GM19463 (cell line): ENCODE measurements around the gene ARHGEF7.

ENCODE experiments used
- ATAC-seq: cut with Tn5 transposase; IDR thresholded peaks from one replicate; pipeline ENCODE4 v1.9.1; 2021; ENCODE audit warnings: mild to moderate bottlenecking, moderate library complexity; ENCODE audit not compliant: unreplicated experiment

The ARHGEF7 gene

DNA sequence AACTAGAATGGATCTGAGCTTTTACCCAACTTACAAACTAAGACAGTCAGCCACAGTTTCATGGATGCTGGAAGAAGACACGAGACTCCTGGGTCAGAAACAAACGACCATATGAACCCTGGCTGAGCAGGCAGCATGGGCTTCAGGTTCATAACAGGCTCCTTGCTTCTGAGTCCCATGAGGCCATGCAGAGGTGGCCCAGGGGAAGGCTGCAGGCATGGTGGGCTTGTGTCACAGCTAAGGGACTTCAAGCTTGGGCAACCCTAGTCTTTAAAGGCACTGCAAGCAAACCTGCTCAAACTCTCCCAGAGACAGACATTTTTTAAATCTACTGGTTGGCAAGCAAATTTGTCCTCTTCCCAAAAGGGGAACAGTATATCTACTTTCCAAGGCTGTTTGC, 5.1 kb upstream of the ARHGEF7 start:
- ATAC-seq, result no peak

- ATAC-seq, result no peak
These were observed 3.7 kb upstream of the ARHGEF7 start for GRCh38 chr13:111111376-111111937.

DNA sequence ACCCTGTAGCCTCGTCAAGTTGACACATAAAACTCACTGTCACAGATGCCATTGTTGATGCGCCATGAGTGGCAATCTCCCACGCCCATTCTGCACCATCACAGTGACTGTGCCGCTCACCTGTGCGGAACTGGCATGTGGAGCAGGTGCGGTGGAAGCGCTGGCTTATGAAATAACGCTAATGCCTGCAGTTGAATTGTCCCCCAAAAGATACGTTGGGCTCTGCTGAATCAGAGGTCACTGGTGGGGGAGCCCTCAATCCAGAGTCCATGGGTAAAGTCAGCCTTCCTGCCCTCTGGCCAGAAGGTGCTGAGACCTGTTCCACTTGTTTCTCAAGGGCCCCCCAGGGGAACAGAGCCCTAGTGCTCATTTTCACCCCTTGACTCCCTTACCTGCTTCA, 2.9 kb upstream of the ARHGEF7 start:
- no peak for ATAC-seq

GRCh38 chr13:111114362-111115060, 599 bp upstream of the ARHGEF7 start:
- ATAC-seq, result peak; percentile 34

DNA sequence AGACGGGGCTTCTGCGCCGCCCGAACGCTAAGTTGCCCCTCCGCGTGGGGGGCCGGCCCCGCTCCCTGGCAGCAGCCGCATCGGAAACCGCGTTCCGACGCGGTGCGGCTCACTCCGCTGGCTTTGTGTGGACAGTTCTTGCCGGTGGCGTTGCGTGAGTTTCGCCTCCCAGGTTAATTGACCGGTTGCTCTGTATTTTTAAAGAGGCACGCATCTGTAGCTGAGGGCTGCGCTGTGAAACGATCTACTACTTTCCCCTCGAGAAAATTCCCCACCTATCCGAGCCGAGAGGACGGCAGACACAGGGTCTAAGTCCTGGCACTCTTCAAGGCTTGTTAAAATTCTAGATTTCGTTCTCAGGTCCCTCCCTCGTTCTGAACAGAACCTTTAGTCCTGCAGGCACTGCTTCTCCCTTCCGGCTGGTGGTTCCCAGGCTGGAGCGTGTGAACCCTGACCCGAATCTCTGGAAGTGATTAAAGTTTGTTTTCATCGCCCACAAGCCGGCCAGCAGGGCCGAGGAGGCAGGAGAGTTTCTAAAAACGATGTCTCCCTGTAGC, 933 bp downstream of the ARHGEF7 start:
- no peak for ATAC-seq

DNA sequence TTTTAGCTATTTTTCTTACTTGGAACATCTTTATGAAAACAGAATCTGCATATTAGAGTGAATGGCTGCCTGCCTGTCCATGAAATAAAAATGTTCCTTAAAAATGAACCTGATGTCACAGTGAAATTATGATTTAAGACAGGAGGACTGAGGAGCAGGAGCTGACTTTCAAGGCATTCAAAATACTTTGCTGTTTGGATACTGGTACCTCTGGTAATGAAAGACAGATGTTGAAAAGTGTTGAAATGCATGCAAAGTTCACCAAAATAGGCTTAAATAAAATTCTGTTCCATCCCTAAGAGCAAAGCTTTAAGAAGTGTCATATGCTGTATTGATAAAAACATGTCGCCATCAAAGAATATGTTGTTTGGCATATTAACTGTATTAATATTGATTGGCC, 1.7 kb downstream of the ARHGEF7 start:
- ATAC-seq, result no peak

- ATAC-seq, result no peak
These were observed 2.2 kb downstream of the ARHGEF7 start for GRCh38 chr13:111117289-111117688.

DNA sequence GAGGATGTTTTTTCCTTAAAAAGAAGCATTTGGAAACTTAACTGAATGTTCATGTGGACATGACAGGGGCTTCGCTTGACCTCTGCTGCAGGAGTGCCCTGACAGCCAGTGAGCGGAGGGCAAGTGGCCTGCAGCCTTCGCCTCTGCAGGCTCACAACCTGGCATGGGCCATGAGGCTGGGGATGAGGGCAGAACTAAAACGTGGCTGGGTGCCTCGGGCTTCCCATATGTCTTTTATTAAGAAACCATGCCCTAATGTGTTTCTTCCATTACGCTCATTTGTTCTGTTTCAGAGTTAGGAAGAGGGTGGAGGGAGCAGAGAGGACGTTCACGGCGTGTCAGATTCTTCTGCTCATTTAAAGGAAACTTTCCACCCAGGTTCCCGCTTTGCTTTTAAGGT, 2.9 kb downstream of the ARHGEF7 start:
- no peak for ATAC-seq

DNA sequence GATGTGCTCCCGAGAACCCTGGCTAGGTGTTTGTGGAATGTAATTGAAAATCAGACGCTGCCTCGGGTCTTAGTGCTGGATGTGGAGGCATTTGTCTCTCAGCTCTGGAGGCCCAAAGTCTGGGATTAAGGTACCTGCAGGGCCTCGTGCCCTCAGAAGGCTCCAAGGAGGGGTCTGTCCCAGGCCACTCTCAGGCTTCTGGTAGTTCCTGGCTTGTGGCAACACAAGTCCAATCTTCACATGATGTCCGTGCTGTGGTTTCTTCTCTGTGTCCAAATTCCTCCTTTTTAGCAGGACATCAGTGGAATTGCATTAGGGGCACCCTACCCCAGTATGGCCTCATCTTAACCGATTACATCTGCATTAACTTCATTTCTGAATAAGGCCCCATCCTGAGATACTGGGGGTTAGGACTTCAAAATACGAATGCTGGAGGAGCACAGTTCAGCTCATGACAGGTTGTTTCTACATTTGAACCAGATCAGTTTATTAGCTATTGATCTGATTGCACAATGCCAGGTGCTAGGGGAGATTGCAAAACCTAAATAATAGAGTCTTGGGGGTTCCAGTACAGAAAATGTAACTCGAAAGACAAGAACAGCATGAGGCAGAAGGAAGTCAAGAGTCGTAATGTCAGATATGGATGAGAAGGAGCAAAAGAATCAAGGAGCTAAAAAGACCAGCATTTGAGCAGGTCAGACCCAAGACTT, 3.9 kb downstream of the ARHGEF7 start:
- ATAC-seq, result no peak

DNA sequence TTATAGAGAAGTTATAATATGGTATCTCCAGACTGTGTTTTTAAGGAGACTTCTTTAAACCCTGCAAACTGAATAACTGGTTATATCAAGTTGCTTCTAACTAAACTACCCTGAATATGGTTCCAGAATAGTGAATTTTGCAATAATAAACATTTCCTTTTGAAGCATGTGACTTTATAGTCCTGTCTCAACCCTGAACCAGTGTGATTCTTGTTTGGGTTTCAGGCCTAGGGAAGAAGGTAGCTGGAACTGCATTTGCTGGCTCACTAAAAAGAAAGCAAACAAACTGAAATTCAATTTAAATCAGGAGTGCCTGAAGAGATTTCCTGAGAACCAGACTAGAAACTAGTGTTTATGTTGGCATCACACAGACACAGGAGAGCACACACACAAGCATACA, 4.9 kb downstream of the ARHGEF7 start:
- no peak for ATAC-seq

- no peak for ATAC-seq
These were observed 5.3 kb downstream of the ARHGEF7 start for GRCh38 chr13:111120422-111120821.

DNA sequence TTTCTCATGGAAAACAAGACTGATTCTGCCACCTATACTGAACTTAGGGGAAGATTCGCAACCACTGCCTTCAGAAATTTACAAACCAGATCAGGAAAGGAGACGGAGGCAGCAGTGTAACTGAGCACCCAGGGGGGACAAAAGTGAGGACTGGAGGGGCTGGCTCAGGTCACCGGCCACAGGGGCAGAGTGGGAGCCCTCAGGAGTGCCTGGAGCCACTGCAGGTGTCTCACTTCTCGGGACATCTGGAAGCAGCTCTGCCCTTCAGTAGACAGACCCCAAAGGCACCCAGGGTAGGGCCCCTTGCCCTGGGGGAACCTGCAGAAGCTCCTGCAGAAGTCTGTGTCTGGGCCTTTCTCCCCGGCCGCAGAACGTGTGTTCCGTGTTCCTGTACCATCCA, 5.8 kb downstream of the ARHGEF7 start:
- no peak for ATAC-seq

DNA sequence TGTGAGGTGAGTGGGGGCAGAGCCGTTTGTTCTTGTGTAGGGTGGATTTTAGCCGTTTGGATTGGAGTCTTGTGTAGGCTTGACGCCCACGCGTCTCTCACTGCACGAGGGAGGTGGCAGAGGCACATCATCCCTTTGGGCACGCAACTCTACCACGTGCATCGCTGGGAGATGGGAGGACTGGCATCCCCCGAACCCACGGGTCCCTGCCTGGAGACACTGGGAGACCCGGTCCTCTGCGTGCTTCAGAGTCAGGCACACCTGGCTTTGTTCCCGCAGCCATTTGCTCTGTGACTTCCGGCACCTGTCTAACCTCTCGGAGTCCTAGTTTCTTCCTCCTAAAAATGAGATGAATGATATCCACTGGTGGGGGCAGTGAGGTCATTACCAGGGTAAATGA, 6.4 kb downstream of the ARHGEF7 start:
- ATAC-seq, result no peak

GRCh38 chr13:111122056-111122455, 6.9 kb downstream of the ARHGEF7 start:
- ATAC-seq, result no peak

- no peak for ATAC-seq
These were observed 7.5 kb downstream of the ARHGEF7 start for GRCh38 chr13:111122631-111123030.

DNA sequence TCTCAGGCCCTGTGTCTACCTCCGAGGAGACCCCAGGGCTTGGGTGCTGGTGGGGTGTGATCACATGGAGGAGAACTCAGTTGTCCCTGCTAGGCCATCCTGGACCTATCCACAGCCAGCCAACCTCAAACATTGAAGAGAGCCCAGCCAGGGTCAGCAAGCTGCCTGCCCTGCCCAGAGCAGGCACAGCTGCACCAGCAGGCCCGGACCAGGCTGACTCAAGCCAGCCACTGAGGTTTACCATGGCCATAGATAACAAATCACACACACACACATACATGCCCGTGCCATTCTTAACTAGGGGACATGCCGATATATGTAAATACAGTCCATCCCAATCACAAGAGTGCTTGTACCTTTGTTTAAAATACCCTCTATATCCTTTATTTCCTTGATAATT, 8.1 kb downstream of the ARHGEF7 start:
- no peak for ATAC-seq

- ATAC-seq, result no peak
These were observed 8.5 kb downstream of the ARHGEF7 start for GRCh38 chr13:111123649-111124048.

DNA sequence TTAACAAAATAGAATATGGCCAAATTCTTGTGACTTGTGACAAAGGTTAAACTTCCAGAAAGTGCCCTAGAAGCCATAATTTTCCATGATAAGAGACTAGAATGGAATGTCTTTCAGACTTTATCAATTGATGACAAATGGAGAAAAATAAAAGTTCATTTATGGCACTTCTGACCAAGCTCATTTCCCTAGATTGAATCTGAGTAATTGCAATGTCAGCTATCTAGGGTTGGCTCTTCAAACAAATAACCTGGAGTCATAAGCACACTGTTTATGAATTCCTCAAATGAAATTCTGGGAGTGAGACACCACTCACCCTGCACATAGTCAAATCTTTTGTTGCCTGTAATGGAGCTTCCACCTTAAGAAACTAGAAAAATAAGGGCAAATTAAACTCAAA, 11.4 kb downstream of the ARHGEF7 start:
- ATAC-seq, result no peak

- ATAC-seq, result peak; percentile 98
These were observed 14.5 kb downstream of the ARHGEF7 start for GRCh38 chr13:111129465-111130115.

GRCh38 chr13:111130116-111130508, 15.0 kb downstream of the ARHGEF7 start:
- no peak for ATAC-seq

DNA sequence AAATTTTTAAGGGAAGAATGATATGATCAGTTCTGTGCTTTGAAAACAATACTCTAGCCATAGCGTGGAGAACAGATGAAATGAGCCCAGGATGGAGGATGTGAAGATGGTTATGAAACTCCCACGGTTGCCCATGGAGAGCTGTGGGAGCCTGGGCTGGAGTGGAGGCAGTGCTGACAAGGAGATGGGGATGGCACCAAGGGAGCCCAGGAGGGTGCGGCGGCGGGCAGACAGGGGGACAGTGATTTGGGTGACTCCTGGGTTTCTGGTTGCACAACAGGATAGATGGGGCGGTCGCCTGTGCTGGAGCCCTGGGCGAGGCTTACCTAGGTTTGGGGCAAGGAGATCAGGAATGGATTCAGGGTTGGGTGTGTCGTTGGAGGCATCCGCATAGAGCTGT, 15.9 kb downstream of the ARHGEF7 start:
- no peak for ATAC-seq

DNA sequence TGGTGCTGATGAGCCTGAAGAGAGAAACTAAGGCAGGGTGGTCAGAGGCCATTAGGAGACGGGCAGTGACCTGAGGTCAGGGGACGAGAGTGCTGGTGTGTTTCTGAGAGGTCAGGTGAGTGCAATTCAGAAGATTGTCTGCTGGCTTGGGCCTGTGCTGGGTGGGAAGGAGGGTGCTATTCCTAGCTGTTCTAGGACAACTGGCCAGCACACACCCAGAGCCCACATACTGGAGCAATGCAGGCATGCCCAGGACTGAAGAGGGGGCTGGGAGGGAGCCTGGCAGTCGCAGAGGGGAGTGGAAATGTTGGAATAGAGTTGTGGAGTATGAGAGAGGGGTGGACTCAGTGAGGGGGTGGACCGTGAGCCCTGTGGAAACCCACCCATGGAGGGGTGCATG, 16.5 kb downstream of the ARHGEF7 start:
- no peak for ATAC-seq
